Right lobe of liver (tissue), 6 donors: ENCODE data around the gene HAUS7. TPM values are rescaled to one million over a fixed set of nuclear protein-coding genes. Genes with fewer than 3 reads are reported as not detected.

Experiments used
- ATAC-seq, 4 donors: fragments of 200-7000 bp; cut with Tn5 transposase; one replicate each; pipeline ENCODE4 v1.9.1; 2020; ENCODE audit warnings: mild to moderate bottlenecking in 4 of 4, moderate library complexity in 4 of 4
- DNase-seq, 3 donors: peaks; one replicate each; pipeline ENCODE4 v3.0.0-alpha.2; 2020
- H3K27ac ChIP-seq, 3 donors: fragments of 200-600 bp; one replicate each; pipeline ENCODE4 v1.8.0; 2022
- H3K27me3 ChIP-seq, 2 donors: fragments of 200-600 bp; one replicate each; pipeline ENCODE4 v1.8.0; 2022
- H3K36me3 ChIP-seq, 4 donors: fragments of 200-600 bp; sonication (generic) in 1 of 4; one replicate each; pipeline versions ENCODE4 v1.5.1 to v1.8.0; 2017 to 2022; ENCODE audit warnings: control low read depth in 1 of 4
- H3K4me1 ChIP-seq, 4 donors: fragments of 200-600 bp; sonication (generic) in 1 of 4; one replicate each; pipeline versions ENCODE4 v1.5.1 to v1.8.0; 2017 to 2022; ENCODE audit warnings: control low read depth in 1 of 4
- H3K4me3 ChIP-seq, 3 donors: fragments of 200-600 bp; one replicate each; pipeline ENCODE4 v1.8.0; 2022
- H3K9me3 ChIP-seq, 4 donors: fragments of 200-600 bp; sonication (generic) in 1 of 4; one replicate each; pipeline versions ENCODE4 v1.5.1 to v1.8.0; 2017 to 2022; ENCODE audit warnings: control low read depth in 1 of 4
- CTCF ChIP-seq, 4 donors: fragments of 200-600 bp in 3 of 4; fragments of 450-650 bp in 1 of 4; IDR thresholded peaks; one replicate each; pipeline versions ENCODE4 v1.5.1 to v1.8.0; 2016 to 2022; ENCODE audit warnings: antibody characterized with exemption in 4 of 4, mild to moderate bottlenecking in 2 of 4
- POLR2A ChIP-seq: fragments of 450-650 bp; IDR thresholded peaks from one replicate; pipeline ENCODE4 v1.6.1; 2017; ENCODE audit warnings: antibody characterized with exemption, mild to moderate bottlenecking
- WGBS: methylation state at CpG from one replicate; pipeline ENCODE4 v1.1.6; 2018; ENCODE audit warnings: low coverage, low lambda C conversion rate; ENCODE audit not compliant: insufficient coverage; ENCODE audit errors: missing lambda C conversion rate; 5-methylcytosine and 5-hydroxymethylcytosine counted together
- intact Hi-C, 2 donors: fragments of 100-400 bp; cut with DNase I; formaldehyde crosslinking; loops; one replicate each; pipeline versions ENCODE4 v1.11.2 to v1.14.1; 2022
- total RNA-seq, 6 experiments: library from RNA; depleted of rRNA in 2 of 6; stranded (reverse); fragments of >200 nt in 2 of 6; fragmentation: NEBNext Ultra II Directional in 3 of 6; extraction: Animal tissue kit (Norgen Biotek cat#: 25700) in 3 of 6; gene quantifications; one replicate each; pipeline versions ENCODE4 v1.1.0 to v1.2.4, GENCODE V29; 2016 to 2023
- donor health status: DM: no; HTN: yes; CAD: no.
- donor health status: DM: no; HTN: no; CAD: no.
- donor health status: DM: no; HTN: no; CAD: no.
- donor health status: DM: no; HTN: yes; CAD: no.
- donor health status: DM: no; HTN: yes; CAD: no.

The HAUS7 gene
- total RNA-seq, 6 experiments from 2014 or later: 5.6 to 14.9 (median 8.8) TPM

- H3K9me3 ChIP-seq: no peaks in the 10 kb centered on the region
- no peaks in the 10 kb centered on the region for H3K27me3 ChIP-seq
- 40% methylated on average over 1 of the region's 26 CpGs for WGBS
- DNase-seq (no peak), ATAC-seq (no peak)
- no peaks in the 10 kb centered on the region for H3K36me3 ChIP-seq
- no peaks in the 10 kb centered on the region for H3K4me1 ChIP-seq
- intact Hi-C loops: loop anchor here in 1 of 2 donors (5.0 kb wide), 1 partner anchor 42 kb away; no protein-coding TSS in a partner anchor
- H3K27ac ChIP-seq: no peak overlapping the region
- H3K4me3 ChIP-seq: no peak overlapping the region
- TF ChIP-seq POLR2A (no peak), CTCF (IDR thresholded peaks at IDR 0.05) (no peak)
Measured at GRCh38 chrX:153504445-153505016, 34.2 kb upstream of the HAUS7 start.

GRCh38 chrX:153502796-153503195, 32.4 kb upstream of the HAUS7 start:
- no peak for TF ChIP-seq CTCF (IDR thresholded peaks at IDR 0.05)
- TF ChIP-seq POLR2A: no peak
- WGBS: 100% methylated on average over 1 of the region's 14 CpGs
- DNase-seq (no peak), ATAC-seq (no peak)
- intact Hi-C loops: no loop called here
- Histone ChIP-seq H3K27me3 (no peaks in the 10 kb centered on the region), H3K4me3 (no peak overlapping the region), H3K27ac (no peak overlapping the region), H3K9me3 (no peaks in the 10 kb centered on the region), H3K4me1 (no peaks in the 10 kb centered on the region), H3K36me3 (no peaks in the 10 kb centered on the region)

GRCh38 chrX:153502131-153502530, 31.8 kb upstream of the HAUS7 start:
- no peaks in the 10 kb centered on the region for H3K4me1 ChIP-seq
- H3K4me3 ChIP-seq: no peak overlapping the region
- H3K36me3 ChIP-seq: no peaks in the 10 kb centered on the region
- WGBS: 31% methylated on average over 2 of the region's 10 CpGs
- TF ChIP-seq POLR2A (no peak), CTCF (IDR thresholded peaks at IDR 0.05) (no peak)
- intact Hi-C loops: no loop called here
- H3K27ac ChIP-seq: no peak overlapping the region
- ATAC-seq (no peak), DNase-seq (no peak)
- no peaks in the 10 kb centered on the region for H3K27me3 ChIP-seq
- no peaks in the 10 kb centered on the region for H3K9me3 ChIP-seq

GRCh38 chrX:153501530-153501929, 31.2 kb upstream of the HAUS7 start:
- no peaks in the 10 kb centered on the region for H3K36me3 ChIP-seq
- no peaks in the 10 kb centered on the region for H3K9me3 ChIP-seq
- TF ChIP-seq POLR2A: no peak
- no peak for TF ChIP-seq CTCF (IDR thresholded peaks at IDR 0.05)
- no peak overlapping the region for H3K27ac ChIP-seq
- DNase-seq (no peak), ATAC-seq (no peak)
- intact Hi-C loops: no loop called here
- H3K4me3 ChIP-seq: no peak overlapping the region
- H3K4me1 ChIP-seq: no peaks in the 10 kb centered on the region
- no peaks in the 10 kb centered on the region for H3K27me3 ChIP-seq
- no CpG with 5 or more reads among the region's 8 CpGs for WGBS
